ENCODE data around the gene MAL.

DNA sequence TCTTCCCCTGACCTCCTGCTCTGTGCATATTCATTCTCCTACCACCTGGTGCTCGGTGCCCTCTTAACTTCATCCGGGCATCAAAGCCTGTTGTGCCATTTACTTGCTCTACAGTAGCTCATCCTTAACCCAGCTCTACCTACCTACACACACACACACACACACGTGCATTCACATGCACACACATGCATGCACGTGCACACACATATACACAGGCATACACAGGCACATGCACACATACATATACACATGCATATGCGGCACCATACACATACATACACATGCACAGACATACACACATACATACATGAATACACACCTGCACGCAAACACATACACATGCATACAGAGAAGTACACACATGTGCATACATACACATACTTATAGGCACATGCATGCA, 14.5 kb downstream of the MAL start:
- TF ChIP-seq EZH2 (IDR thresholded peaks at IDR 0.05; ENCODE audit: insufficient read depth, poor library complexity, severe bottlenecking) (no peak), EZH2phosphoT487 (IDR thresholded peaks at IDR 0.05; ENCODE audit: insufficient read depth, low read depth) (no peak)
